HG03175 (cell line): Measurements from ENCODE around the gene AKAP12.
"Not testable (repeated sequence)": the region's sequence is repeated elsewhere in the genome, so short reads cannot be mapped to it uniquely, and the experiment has no call there.

Experiments used
- ATAC-seq: cut with Tn5 transposase; IDR thresholded peaks from one replicate; pipeline ENCODE4 v1.9.1; 2021; ENCODE audit warnings: mild to moderate bottlenecking, moderate library complexity; ENCODE audit not compliant: unreplicated experiment

AKAP12 gene

GRCh38 chr6:151339369-151339768 lies 99.6 kb downstream of the AKAP12 start:
- no peak for ATAC-seq

GRCh38 chr6:151340219-151340978 lies 100.6 kb downstream of the AKAP12 start:
- ATAC-seq, result no peak

GRCh38 chr6:151341476-151342195 lies 101.9 kb downstream of the AKAP12 start:
- no peak for ATAC-seq

- ATAC-seq, result not testable (repeated sequence)
These were observed 103.0 kb downstream of the AKAP12 start for GRCh38 chr6:151342750-151343149.

GRCh38 chr6:151349651-151350270 lies 110.0 kb downstream of the AKAP12 start:
- ATAC-seq, result no peak

GRCh38 chr6:151350442-151351145 lies 110.8 kb downstream of the AKAP12 start:
- ATAC-seq, result no peak

- ATAC-seq, result no peak
These were observed 111.5 kb downstream of the AKAP12 start for GRCh38 chr6:151351146-151351700.

- no peak for ATAC-seq
These were observed 112.0 kb downstream of the AKAP12 start for GRCh38 chr6:151351731-151352130.

GRCh38 chr6:151352410-151353396 lies 112.9 kb downstream of the AKAP12 start:
- no peak for ATAC-seq

- no peak for ATAC-seq
These were observed 114.0 kb downstream of the AKAP12 start for GRCh38 chr6:151353795-151354194.

GRCh38 chr6:151356983-151357382 lies 117.2 kb downstream of the AKAP12 start:
- not testable (repeated sequence) for ATAC-seq

- no peak for ATAC-seq
These were observed 118.1 kb downstream of the AKAP12 start for GRCh38 chr6:151357758-151358436.

GRCh38 chr6:151358475-151358874 lies 118.7 kb downstream of the AKAP12 start:
- ATAC-seq, result no peak

GRCh38 chr6:151359486-151359885 lies 119.7 kb downstream of the AKAP12 start:
- no peak for ATAC-seq

- ATAC-seq, result no peak
These were observed 125.5 kb downstream of the AKAP12 start for GRCh38 chr6:151365233-151365632.

- ATAC-seq, result no peak
These were observed 130.8 kb downstream of the AKAP12 start for GRCh38 chr6:151370509-151371078.

GRCh38 chr6:151372164-151372563 lies 132.4 kb downstream of the AKAP12 start:
- no peak for ATAC-seq

- ATAC-seq, result no peak
These were observed 134.4 kb downstream of the AKAP12 start for GRCh38 chr6:151374036-151374683.
